HG02588 (cell line): ENCODE data around the gene DMAC2L.
A peak's percentile ranks its signal among the peaks of the same experiment; 100 is the strongest.
"Not testable (repeated sequence)": the region's sequence is repeated elsewhere in the genome, so short reads cannot be mapped to it uniquely, and the experiment has no call there.

Experiments
- ATAC-seq: cut with Tn5 transposase; IDR thresholded peaks from one replicate; pipeline ENCODE4 v1.9.1; 2021; ENCODE audit warnings: mild to moderate bottlenecking, moderate library complexity; ENCODE audit not compliant: unreplicated experiment

The DMAC2L gene

DNA sequence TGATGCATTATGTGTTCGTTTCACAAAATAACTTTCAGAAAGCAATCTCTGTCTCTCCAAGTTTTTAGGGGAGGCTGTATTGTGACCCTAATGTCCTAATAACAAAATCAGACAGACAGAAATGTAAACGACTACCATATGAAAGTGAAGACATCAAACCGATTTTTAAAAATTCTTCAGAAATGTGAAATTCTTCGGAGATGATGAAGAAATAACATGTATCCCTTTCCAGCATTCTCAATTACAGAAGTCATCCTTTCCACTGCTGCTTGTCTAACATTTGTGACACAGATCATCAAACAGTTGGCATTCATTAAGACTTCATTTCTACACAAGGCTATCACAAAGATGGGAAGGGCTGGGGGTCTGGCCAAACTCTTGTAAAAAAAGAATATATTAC is 41.0 kb downstream of the DMAC2L start:
- ATAC-seq = no peak

- ATAC-seq = no peak
Measured at GRCh38 chr14:50354527-50354926, 42.4 kb downstream of the DMAC2L start.

DNA sequence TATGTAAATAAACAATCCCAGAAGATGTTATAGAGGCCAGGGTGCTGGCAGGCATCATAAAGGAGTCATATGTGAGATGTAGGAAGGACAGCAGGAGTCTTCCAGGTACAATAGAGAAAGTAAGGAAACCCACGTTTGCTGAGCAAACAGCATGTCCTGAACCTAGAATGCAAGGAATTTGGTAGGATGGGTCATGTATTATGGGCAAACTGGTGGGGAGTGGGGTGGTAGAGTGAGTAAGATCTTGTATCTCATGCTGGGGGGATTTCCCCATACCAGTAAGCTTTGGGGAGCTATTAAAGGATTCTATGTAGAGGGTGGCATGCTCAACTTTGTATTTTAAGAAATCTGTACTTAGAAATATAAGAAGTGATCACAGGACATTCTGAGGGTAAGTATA is 43.6 kb downstream of the DMAC2L start:
- ATAC-seq = no peak

DNA sequence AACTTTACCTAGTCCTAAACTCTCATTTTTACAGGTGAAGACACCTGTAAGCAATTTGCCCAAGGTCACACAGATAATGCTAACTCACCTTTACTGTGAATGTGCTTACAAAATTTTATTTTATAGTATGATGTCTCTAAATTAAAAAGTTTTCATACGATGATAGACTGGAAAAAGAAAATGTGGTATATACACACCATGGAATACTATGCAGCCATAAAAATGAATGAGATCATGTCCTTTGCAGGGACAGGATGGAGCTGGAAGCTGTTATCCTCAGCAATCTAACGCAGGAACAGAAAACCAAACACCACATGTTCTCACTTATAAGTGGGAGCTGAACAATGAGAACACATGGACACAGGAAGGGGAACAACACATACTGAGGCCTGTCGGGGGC is 44.2 kb downstream of the DMAC2L start:
- not testable (repeated sequence) for ATAC-seq

GRCh38 chr14:50357124-50357523 is 45.0 kb downstream of the DMAC2L start:
- ATAC-seq = no peak

GRCh38 chr14:50357753-50358395 is 45.8 kb downstream of the DMAC2L start:
- ATAC-seq = no peak

DNA sequence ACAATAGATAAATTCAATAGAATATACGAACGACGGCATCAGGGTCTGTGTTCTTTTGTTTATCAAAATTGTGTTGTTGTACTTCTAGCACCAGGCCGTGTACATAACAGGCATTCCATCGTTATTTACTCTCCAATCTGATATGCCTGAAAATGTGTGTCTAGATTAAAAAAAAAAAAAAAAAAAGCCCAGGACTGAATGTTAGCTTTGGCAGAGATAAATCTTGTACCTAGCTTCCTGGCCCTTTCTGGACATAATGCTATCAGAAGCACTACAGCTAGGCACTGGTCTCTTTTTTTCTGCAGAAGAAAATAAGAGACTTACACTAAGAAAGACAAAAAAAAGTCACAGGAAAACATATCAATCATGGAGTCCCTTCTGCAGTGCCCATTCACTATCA is 47.5 kb downstream of the DMAC2L start:
- no peak for ATAC-seq

GRCh38 chr14:50360093-50360492 is 48.0 kb downstream of the DMAC2L start:
- ATAC-seq = no peak

DNA sequence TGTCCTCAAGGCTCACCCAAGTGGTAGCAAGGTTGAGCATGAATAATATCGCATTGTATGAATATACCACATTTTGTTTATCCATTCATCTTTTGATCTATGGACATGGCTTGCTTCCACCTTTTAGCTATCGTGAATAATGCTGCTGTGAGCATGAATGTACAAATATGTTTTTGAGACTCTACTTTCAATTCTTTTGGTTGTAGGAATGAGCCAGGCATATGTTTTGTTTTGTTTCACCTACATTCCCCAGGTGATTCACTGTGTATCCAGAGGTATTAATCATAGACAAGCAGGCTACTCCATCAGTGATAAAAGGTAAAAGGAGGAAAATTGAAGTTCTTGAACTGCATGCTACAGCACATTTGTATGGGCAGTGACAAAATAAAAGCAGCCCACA is 48.7 kb downstream of the DMAC2L start:
- no peak for ATAC-seq

DNA sequence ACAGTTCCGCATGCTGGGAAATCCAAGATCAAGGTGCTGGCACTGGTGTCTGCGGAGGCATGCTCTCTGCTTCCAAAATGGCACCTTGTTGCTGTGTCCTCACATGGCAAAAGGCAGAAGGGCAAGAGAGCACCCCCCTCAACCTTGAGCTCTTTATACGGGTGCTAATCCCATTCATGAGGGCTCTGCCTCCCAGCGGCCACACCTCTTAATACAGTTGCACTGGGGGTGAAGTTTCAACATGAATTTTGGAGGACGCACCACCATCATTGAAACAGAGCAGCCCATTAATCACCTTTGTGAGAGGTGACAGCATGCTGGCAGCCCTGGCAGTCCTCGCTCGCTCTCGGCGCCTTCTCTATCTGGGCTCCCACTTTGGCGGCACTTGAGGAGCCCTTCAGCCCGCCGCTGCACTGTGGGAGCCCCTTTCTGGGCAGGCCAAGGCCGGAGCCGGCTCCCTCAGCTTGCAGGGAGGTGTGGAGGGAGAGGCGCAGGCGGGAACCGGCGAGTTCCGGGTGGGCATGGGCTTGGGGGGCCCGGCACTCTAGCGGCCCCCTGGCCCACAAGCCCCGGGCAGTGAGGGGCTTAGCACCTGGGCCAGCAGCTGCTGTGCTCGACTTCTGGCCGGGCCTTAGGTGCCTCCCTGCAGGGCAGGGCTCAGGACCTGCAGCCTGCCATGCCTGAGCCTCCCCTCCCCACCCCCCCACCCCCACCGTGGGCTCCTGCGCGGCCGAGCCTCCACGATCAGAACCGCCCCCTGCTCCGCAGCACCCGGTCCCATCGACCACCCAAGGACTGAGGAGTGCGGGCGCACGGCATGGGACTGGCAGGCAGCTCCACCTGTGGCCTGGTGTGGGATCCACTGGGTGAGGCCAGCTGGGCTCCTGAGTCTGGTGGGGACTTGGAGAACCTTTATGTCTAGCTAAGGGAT is 49.6 kb downstream of the DMAC2L start:
- not testable (repeated sequence) for ATAC-seq

DNA sequence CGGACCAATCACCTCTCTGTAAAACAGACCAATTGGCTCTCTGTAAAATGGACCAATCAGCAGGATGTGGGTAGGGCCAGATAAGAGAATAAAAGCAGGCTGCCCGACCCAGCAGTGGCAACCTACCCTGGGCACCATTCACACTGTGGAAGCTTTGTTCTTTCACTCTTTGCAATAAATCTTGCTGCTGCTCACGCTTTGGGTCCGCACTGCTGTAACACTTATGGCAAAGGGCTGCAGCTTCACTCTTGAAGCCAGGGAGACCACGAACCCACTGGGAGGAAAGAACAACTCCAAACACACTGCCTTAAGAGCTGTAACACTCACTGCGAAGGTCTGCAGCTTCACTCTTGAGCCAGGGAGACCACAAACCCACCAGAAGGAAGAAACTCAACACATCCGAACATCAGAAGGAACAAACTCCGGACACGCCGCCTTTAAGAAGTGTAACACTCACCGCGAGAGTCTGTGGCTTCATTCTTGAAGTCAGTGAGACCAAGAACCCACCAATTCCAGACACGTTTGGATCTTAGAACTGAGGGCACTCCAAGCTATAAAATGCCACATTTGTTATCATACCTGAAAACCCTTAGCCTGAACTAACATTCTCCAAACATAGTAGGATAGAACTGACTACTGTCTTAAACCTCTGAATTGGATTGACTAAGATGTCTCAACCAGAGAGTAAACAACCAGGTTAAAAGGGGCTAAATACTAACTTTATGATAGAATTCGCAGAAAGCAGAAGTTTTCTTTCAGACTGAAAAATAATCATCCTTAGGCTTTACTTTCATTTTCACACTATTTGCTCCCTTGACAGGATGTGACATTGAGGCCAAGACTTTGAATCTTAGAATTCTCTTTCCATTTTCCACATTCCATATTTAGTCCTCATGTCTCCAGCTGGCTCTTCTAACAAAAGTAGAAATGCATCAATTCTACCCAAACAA is 50.9 kb downstream of the DMAC2L start:
- ATAC-seq = peak; percentile 26

DNA sequence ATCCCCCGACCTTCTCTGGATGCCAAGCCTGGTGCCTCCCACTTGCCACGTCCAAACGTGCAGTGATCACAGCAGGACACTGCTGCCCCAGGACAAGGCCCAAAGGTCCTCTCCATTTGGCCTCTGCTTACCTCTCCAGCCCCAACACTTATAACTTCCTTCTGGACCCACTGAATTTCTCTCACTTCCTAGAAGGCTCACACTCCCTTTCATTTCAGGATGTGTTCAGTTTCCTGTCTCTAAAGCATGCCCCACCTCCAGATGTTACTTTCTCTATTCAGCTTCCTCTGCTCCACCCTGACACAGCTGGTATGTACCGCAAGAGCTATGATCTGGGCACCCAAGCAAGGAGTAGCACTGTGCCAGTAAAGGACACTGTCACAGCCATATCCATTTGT is 51.6 kb downstream of the DMAC2L start:
- peak; percentile 97 for ATAC-seq

- no peak for ATAC-seq
Measured at GRCh38 chr14:50364792-50365191, 52.7 kb downstream of the DMAC2L start.

DNA sequence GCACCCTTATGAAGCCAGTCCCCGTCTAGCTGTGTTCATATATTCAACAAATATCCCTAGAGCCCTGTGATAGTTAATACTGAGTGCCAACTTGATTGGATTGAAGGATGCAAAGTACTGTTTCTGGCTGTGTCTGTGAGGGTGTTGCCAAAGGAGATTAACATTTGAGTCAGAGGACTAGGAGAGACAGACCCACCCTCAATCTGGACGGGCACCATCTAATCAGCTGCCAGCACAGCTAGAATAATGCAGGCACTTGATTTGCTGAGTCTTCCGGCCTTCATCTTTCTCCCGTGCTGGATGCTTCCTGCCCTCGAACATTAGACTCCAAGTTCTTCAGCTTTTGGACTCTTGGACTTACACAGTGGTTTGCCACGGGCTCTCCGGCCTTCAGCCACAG is 53.4 kb downstream of the DMAC2L start:
- ATAC-seq = not testable (repeated sequence)

GRCh38 chr14:50366115-50366514 is 54.0 kb downstream of the DMAC2L start:
- ATAC-seq = no peak

DNA sequence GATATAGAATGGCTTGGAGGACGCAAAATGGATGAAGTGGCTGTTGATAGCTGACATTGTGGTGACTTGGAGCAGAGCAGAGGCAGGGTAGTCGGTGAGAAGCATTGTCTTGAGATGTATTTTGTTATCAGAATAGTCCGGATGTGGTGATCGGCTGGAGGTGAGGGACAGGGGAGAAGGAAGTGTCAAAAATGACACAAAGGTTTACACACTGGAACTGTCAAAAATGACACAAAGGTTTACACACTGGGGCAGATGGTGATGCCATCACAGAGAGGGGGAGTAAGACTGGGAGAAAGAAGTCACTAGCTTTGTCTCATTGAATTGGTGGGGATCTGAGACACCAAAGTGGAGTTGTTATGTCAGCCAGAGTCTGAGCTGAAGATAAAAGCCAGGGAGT is 54.5 kb downstream of the DMAC2L start:
- no peak for ATAC-seq

GRCh38 chr14:50371546-50371945 is 59.4 kb downstream of the DMAC2L start:
- ATAC-seq = no peak

GRCh38 chr14:50373959-50374358 is 61.8 kb downstream of the DMAC2L start:
- no peak for ATAC-seq

DNA sequence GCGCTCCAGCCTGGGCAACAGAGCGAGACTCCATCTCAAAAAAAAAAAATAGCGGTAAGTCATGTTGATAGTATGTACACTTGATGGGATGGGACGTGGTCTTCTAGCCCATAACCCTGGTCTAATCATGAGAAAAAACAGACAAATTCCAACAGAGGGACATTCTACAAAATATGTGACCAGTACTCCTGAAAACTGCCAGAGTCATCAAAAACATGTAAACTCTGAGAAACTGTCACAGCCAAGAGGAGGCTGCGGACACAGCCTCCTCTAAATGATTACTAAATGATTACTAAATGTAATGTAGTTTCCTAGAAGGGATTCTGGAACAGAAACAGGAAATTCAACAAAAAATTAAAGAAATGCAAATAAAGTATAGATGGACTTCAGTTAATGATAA is 63.6 kb downstream of the DMAC2L start:
- ATAC-seq = no peak
